Mononuclear cell (primary cell): ENCODE results near the gene SLC1A2. TPM values are rescaled to one million over a fixed set of nuclear protein-coding genes. Genes with fewer than 3 reads are reported as not detected.

Source experiments
- H3K27me3 ChIP-seq: 2 replicates; pipeline ENCODE4 v1.6.0; 2011; ENCODE audit warnings: low read length, control low read depth; ENCODE audit not compliant: insufficient read depth
- H3K4me1 ChIP-seq: 2 replicates; pipeline ENCODE4 v1.5.1; 2011; ENCODE audit warnings: mild to moderate bottlenecking, low read length, control low read depth; ENCODE audit not compliant: insufficient read depth
- H3K4me3 ChIP-seq: 2 replicates; pipeline ENCODE4 v1.5.1; 2011; ENCODE audit warnings: mild to moderate bottlenecking, low read length, moderate library complexity
- H3K9me3 ChIP-seq: 2 replicates; pipeline ENCODE4 v1.5.1; 2011; ENCODE audit warnings: low read depth, mild to moderate bottlenecking, control low read depth, low read length
- total RNA-seq: library from RNA; depleted of rRNA; stranded (reverse); fragments of >200 nt; gene quantifications from one replicate; pipeline ENCODE4 v1.2.3, GENCODE V29; 2012

Gene SLC1A2
- total RNA-seq, 1 donor: 2.0 TPM

GRCh38 chr11:35424157-35424940 lies 5.0 kb upstream of the SLC1A2 start:
- no peaks in the 10 kb centered on the region for H3K4me1 ChIP-seq
- peaks cover 68% of the 10 kb centered on the region for H3K27me3 ChIP-seq
- no peak overlapping the region for H3K4me3 ChIP-seq
- H3K9me3 ChIP-seq: no peaks in the 10 kb centered on the region

- peaks cover 88% of the 10 kb centered on the region for H3K27me3 ChIP-seq
- no peak overlapping the region for H3K4me3 ChIP-seq
- peaks cover 10% of the 10 kb centered on the region for H3K4me1 ChIP-seq
- H3K9me3 ChIP-seq: no peaks in the 10 kb centered on the region
Observed at GRCh38 chr11:35420371-35420770, 1.0 kb upstream of the SLC1A2 start.

- H3K27me3 ChIP-seq: peaks cover 89% of the 10 kb centered on the region
- H3K4me1 ChIP-seq: peaks cover 10% of the 10 kb centered on the region
- no peaks in the 10 kb centered on the region for H3K9me3 ChIP-seq
- no peak overlapping the region for H3K4me3 ChIP-seq
Observed at GRCh38 chr11:35419830-35420333, 524 bp upstream of the SLC1A2 start.

- Histone ChIP-seq H3K4me3 (no peak overlapping the region), H3K9me3 (no peaks in the 10 kb centered on the region), H3K27me3 (peaks cover 93% of the 10 kb centered on the region), H3K4me1 (peaks cover 10% of the 10 kb centered on the region)
Observed at GRCh38 chr11:35418282-35419183, 825 bp downstream of the SLC1A2 start.

- Histone ChIP-seq H3K4me1 (peaks cover 10% of the 10 kb centered on the region), H3K27me3 (peaks cover 77% of the 10 kb centered on the region), H3K4me3 (no peak overlapping the region), H3K9me3 (no peaks in the 10 kb centered on the region)
Observed at GRCh38 chr11:35415487-35415886, 3.9 kb downstream of the SLC1A2 start.

GRCh38 chr11:35414776-35415175 lies 4.6 kb downstream of the SLC1A2 start:
- Histone ChIP-seq H3K4me1 (peaks cover 10% of the 10 kb centered on the region), H3K4me3 (no peak overlapping the region), H3K9me3 (no peaks in the 10 kb centered on the region), H3K27me3 (peaks cover 73% of the 10 kb centered on the region)

GRCh38 chr11:35414311-35414710 lies 5.0 kb downstream of the SLC1A2 start:
- Histone ChIP-seq H3K4me3 (no peak overlapping the region), H3K27me3 (peaks cover 70% of the 10 kb centered on the region), H3K4me1 (peaks cover 10% of the 10 kb centered on the region), H3K9me3 (no peaks in the 10 kb centered on the region)

- Histone ChIP-seq H3K4me1 (peaks cover 3% of the 10 kb centered on the region), H3K4me3 (no peak overlapping the region), H3K9me3 (no peaks in the 10 kb centered on the region), H3K27me3 (peaks cover 67% of the 10 kb centered on the region)
Observed at GRCh38 chr11:35413598-35413997, 5.8 kb downstream of the SLC1A2 start.

- no peak overlapping the region for H3K4me3 ChIP-seq
- no peaks in the 10 kb centered on the region for H3K4me1 ChIP-seq
- no peaks in the 10 kb centered on the region for H3K9me3 ChIP-seq
- peaks cover 54% of the 10 kb centered on the region for H3K27me3 ChIP-seq
Observed at GRCh38 chr11:35412285-35412684, 7.1 kb downstream of the SLC1A2 start.

GRCh38 chr11:35407041-35407440 lies 12.3 kb downstream of the SLC1A2 start:
- H3K27me3 ChIP-seq: peaks cover 14% of the 10 kb centered on the region
- H3K4me1 ChIP-seq: peaks cover 3% of the 10 kb centered on the region
- H3K4me3 ChIP-seq: no peak overlapping the region
- H3K9me3 ChIP-seq: no peaks in the 10 kb centered on the region

GRCh38 chr11:35404388-35404775 lies 15.0 kb downstream of the SLC1A2 start:
- Histone ChIP-seq H3K9me3 (no peaks in the 10 kb centered on the region), H3K27me3 (peaks cover 6% of the 10 kb centered on the region), H3K4me3 (no peak overlapping the region), H3K4me1 (peaks cover 3% of the 10 kb centered on the region)

- Histone ChIP-seq H3K27me3 (peaks cover 3% of the 10 kb centered on the region), H3K4me1 (peaks cover 3% of the 10 kb centered on the region), H3K4me3 (no peak overlapping the region), H3K9me3 (no peaks in the 10 kb centered on the region)
Observed at GRCh38 chr11:35403765-35404387, 15.5 kb downstream of the SLC1A2 start.

GRCh38 chr11:35402751-35403660 lies 16.4 kb downstream of the SLC1A2 start:
- peaks cover 5% of the 10 kb centered on the region for H3K27me3 ChIP-seq
- H3K4me1 ChIP-seq: peaks cover 3% of the 10 kb centered on the region
- no peak overlapping the region for H3K4me3 ChIP-seq
- no peaks in the 10 kb centered on the region for H3K9me3 ChIP-seq

- H3K9me3 ChIP-seq: no peaks in the 10 kb centered on the region
- H3K27me3 ChIP-seq: peaks cover 2% of the 10 kb centered on the region
- no peaks in the 10 kb centered on the region for H3K4me1 ChIP-seq
- no peak overlapping the region for H3K4me3 ChIP-seq
Observed at GRCh38 chr11:35398881-35399280, 20.5 kb downstream of the SLC1A2 start.
